Hepatocyte (in vitro differentiated cells): ENCODE measurements around the gene ADCYAP1R1. TPM values are rescaled to one million over a fixed set of nuclear protein-coding genes. Genes with fewer than 3 reads are reported as not detected.

Source experiments
- DNase-seq: peaks from one replicate; pipeline ENCODE4 v3.0.0-alpha.2; 2016; ENCODE audit warnings: low spot score
- H2AFZ ChIP-seq: fragments of 200-600 bp; sonication (generic); 2 replicates; pipeline ENCODE4 v1.6.0; 2016; ENCODE audit warnings: antibody characterized with exemption, mild to moderate bottlenecking
- H3K27ac ChIP-seq: fragments of 200-600 bp; sonication (generic); 2 replicates; pipeline ENCODE4 v1.5.1; 2016; ENCODE audit warnings: mild to moderate bottlenecking
- H3K27me3 ChIP-seq: fragments of 200-600 bp; sonication (generic); 2 replicates; pipeline ENCODE4 v1.6.1; 2016
- H3K36me3 ChIP-seq: fragments of 200-600 bp; sonication (generic); replicated peaks from 2 replicates; pipeline ENCODE4 v1.5.1; 2016; ENCODE audit warnings: low read depth; ENCODE audit not compliant: insufficient read depth
- H3K4me1 ChIP-seq: fragments of 200-600 bp; sonication (generic); 2 replicates; pipeline ENCODE4 v1.5.1; 2016; ENCODE audit warnings: mild to moderate bottlenecking, moderate library complexity; ENCODE audit not compliant: insufficient read depth
- H3K4me2 ChIP-seq: fragments of 200-600 bp; sonication (generic); 2 replicates; pipeline ENCODE4 v1.6.0; 2016
- H3K4me3 ChIP-seq: fragments of 200-600 bp; sonication (generic); 2 replicates; pipeline ENCODE4 v1.5.1; 2016; ENCODE audit warnings: mild to moderate bottlenecking
- H3K79me2 ChIP-seq: fragments of 200-600 bp; sonication (generic); 2 replicates; pipeline ENCODE4 v1.6.0; 2017; ENCODE audit warnings: mild to moderate bottlenecking
- H3K9me2 ChIP-seq: fragments of 200-600 bp; sonication (generic); replicated peaks from 2 replicates; pipeline ENCODE4 v1.6.0; 2017; ENCODE audit warnings: mild to moderate bottlenecking; ENCODE audit not compliant: insufficient read depth
- H3K9me3 ChIP-seq: fragments of 200-600 bp; sonication (generic); 2 replicates; pipeline ENCODE4 v1.5.1; 2016; ENCODE audit warnings: low read depth, mild to moderate bottlenecking
- H4K20me1 ChIP-seq: fragments of 200-600 bp; sonication (generic); 2 replicates; pipeline ENCODE4 v1.6.0; 2016; ENCODE audit warnings: mild to moderate bottlenecking; ENCODE audit not compliant: insufficient read depth, poor library complexity, severe bottlenecking
- EZH2 ChIP-seq: fragments of 200-600 bp; sonication (generic); IDR thresholded peaks from 2 replicates; pipeline ENCODE4 v1.6.1; 2016; ENCODE audit warnings: antibody characterized with exemption, mild to moderate bottlenecking, borderline replicate concordance
- EZH2phosphoT487 ChIP-seq: fragments of 200-600 bp; sonication (generic); IDR thresholded peaks from one replicate; pipeline ENCODE4 v1.6.1; 2018; ENCODE audit warnings: antibody characterized with exemption, mild to moderate bottlenecking, low read depth, moderate library complexity; ENCODE audit not compliant: unreplicated experiment, severe bottlenecking
- WGBS: methylation state at CpG from one replicate; pipeline ENCODE4 v1.1.6; 2016; ENCODE audit warnings: low lambda C conversion rate; ENCODE audit errors: missing lambda C conversion rate; 5-methylcytosine and 5-hydroxymethylcytosine counted together
- polyA plus RNA-seq: library from polyadenylated mRNA; unstranded; fragments of >200 nt; fragmentation: Nextera tagmentation; extraction: Ambion mirVana; gene quantifications from 2 replicates; pipeline ENCODE4 v1.2.1, GENCODE V29; 2016
- total RNA-seq: library from RNA; depleted of rRNA; stranded (reverse); fragments of >200 nt; gene quantifications from 2 replicates; pipeline ENCODE4 v1.2.3, GENCODE V29; 2014
- TF ChIP-seq, protein P1 (sequence below): fragments of 200-600 bp; sonication (generic); IDR thresholded peaks from 2 replicates; pipeline ENCODE4 v1.5.1; 2016; ENCODE audit warnings: antibody characterized with exemption, mild to moderate bottlenecking; ENCODE audit not compliant: poor library complexity

The ADCYAP1R1 gene
- total and polyA plus RNA-seq, 2 experiments from 2014 or later, result 0.10 TPM; not detected in 1

DNA sequence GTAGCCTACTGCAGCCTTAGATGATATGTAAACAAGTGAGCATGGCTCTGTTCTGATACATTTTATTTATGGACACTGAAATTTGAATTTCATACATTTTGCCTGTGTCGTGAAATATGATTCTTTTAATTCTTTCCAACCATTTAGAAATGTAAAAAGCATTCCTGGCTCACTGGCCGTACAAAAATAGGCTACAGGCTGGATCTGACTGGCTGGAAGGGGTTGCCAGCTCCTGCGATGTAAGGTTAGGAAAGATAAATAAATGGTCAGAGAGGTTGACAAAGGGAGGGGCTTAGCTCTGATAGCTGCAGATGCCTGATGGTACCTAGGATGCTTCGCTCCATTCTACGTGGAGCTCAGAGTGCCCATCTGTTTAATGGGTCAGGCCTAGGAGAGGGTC is 3.4 kb downstream of the ADCYAP1R1 start:
- WGBS, result 70% methylated on average over 5 of the region's 5 CpGs
- Histone ChIP-seq H3K4me1 (no peaks in the 10 kb centered on the region), H3K27ac (no peak overlapping the region)

DNA sequence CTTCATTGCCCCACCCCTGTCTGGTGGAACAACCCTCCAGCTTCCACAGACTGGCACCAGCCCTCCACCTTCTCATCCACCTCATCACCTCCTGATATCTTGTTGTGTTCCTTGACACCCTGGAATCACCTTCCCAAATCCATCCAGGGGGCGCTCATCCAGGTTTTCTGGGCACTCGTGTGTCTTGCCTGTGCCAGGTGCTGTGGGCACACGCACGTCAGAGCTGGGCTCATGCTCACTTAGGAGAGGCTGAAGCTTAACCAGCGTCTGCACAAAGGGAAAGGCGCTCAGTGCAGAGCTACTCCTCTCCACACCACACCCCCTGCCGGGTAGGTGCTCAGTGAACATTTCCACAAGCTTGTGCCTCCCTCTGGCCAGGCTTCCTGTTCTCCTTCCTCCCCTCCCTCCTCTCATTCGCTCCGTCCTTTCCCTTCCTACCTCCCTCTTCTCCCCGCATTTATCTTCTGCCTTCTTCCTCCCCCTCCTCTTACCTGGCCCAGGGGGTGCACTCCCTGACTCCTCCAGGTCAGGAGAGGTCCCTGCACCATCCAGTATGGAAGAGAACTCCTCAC is 4.8 kb downstream of the ADCYAP1R1 start:
- Histone ChIP-seq H3K4me2 (no peak overlapping the region), H3K4me1 (no peaks in the 10 kb centered on the region), H3K36me3 (no peaks in the 10 kb centered on the region), H3K9me3 (no peaks in the 10 kb centered on the region), H3K9me2 (no peaks in the 10 kb centered on the region), H3K27me3 (peaks cover 53% of the 10 kb centered on the region), H3K79me2 (no peaks in the 10 kb centered on the region), H4K20me1 (no peaks in the 10 kb centered on the region), H3K4me3 (no peak overlapping the region), H3K27ac (no peak overlapping the region), H2AFZ (no peak overlapping the region)
- no peak for DNase-seq
- TF ChIP-seq, protein P1, sequence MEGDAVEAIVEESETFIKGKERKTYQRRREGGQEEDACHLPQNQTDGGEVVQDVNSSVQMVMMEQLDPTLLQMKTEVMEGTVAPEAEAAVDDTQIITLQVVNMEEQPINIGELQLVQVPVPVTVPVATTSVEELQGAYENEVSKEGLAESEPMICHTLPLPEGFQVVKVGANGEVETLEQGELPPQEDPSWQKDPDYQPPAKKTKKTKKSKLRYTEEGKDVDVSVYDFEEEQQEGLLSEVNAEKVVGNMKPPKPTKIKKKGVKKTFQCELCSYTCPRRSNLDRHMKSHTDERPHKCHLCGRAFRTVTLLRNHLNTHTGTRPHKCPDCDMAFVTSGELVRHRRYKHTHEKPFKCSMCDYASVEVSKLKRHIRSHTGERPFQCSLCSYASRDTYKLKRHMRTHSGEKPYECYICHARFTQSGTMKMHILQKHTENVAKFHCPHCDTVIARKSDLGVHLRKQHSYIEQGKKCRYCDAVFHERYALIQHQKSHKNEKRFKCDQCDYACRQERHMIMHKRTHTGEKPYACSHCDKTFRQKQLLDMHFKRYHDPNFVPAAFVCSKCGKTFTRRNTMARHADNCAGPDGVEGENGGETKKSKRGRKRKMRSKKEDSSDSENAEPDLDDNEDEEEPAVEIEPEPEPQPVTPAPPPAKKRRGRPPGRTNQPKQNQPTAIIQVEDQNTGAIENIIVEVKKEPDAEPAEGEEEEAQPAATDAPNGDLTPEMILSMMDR, result no peak
- no peak for TF ChIP-seq EZH2phosphoT487
- TF ChIP-seq EZH2, result no peak
- WGBS, result 70% methylated on average over 10 of the region's 10 CpGs

More for the DNA sequence above, 3.4 kb downstream of the ADCYAP1R1 start:
- no peak overlapping the region for H3K4me2 ChIP-seq
- no peak for DNase-seq
- H3K27me3 ChIP-seq, result peaks cover 67% of the 10 kb centered on the region
- no peak overlapping the region for H3K4me3 ChIP-seq
- TF ChIP-seq EZH2phosphoT487 (no peak), EZH2 (no peak)
- TF ChIP-seq, protein P1, result no peak
- H3K9me3 ChIP-seq, result no peaks in the 10 kb centered on the region
- H3K9me2 ChIP-seq, result no peaks in the 10 kb centered on the region
- H3K36me3 ChIP-seq, result no peaks in the 10 kb centered on the region
- no peak overlapping the region for H2AFZ ChIP-seq
- no peaks in the 10 kb centered on the region for H3K79me2 ChIP-seq
- H4K20me1 ChIP-seq, result no peaks in the 10 kb centered on the region

DNA sequence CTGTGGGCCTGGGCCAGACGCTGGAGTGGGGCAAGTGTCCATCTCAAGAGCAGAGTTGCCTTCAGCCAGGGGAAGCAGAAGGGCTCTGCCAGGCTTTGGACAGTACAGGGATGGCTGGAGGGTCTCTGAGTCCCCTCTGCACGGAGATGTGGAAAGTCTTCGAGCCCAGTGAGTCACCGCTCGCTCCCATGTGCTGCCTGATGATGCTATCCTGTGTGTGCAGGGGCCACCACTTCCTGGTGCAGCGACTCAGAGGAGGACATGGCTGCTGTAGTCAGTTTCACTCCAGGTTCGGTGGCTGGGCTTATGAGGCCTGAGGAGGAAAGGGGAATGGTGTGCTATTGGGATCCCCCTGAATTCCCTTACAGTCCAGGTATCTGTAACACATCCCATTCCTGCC is 6.0 kb downstream of the ADCYAP1R1 start:
- 83% methylated on average over 7 of the region's 7 CpGs for WGBS
- no peak overlapping the region for H3K27ac ChIP-seq
- no peaks in the 10 kb centered on the region for H3K9me2 ChIP-seq
- H2AFZ ChIP-seq, result no peak overlapping the region
- H3K4me2 ChIP-seq, result no peak overlapping the region
- no peaks in the 10 kb centered on the region for H3K36me3 ChIP-seq
- DNase-seq, result no peak
- no peaks in the 10 kb centered on the region for H3K79me2 ChIP-seq
- no peaks in the 10 kb centered on the region for H4K20me1 ChIP-seq
- peaks cover 43% of the 10 kb centered on the region for H3K27me3 ChIP-seq
- no peak overlapping the region for H3K4me3 ChIP-seq
- TF ChIP-seq EZH2, result no peak
- TF ChIP-seq EZH2phosphoT487, result no peak
- TF ChIP-seq, protein P1, result no peak
- H3K9me3 ChIP-seq, result no peaks in the 10 kb centered on the region
- no peaks in the 10 kb centered on the region for H3K4me1 ChIP-seq
